SK-N-SH treated with all-trans-retinoic acid at 6 μM for 48 hours (cell line): Measurements from ENCODE around the gene CTTNBP2.

ENCODE experiments used
- ARNTL ChIP-seq: fragments of 450-650 bp; formaldehyde crosslinking; IDR thresholded peaks from 2 replicates; pipeline ENCODE4 v1.5.0; 2020; ENCODE audit warnings: low read depth, mild to moderate bottlenecking, moderate library complexity, borderline replicate concordance
- CSDC2 ChIP-seq: fragments of 250-450 bp; sonication (Bioruptor Pico); IDR thresholded peaks from 2 replicates; pipeline ENCODE4 v1.5.0; 2020; ENCODE audit warnings: mild to moderate bottlenecking, moderate library complexity
- CSRNP3 ChIP-seq: fragments of 250-450 bp; sonication (Bioruptor Pico); IDR thresholded peaks from 2 replicates; pipeline ENCODE4 v1.5.1; 2021; ENCODE audit warnings: mild to moderate bottlenecking, moderate library complexity

- TF ChIP-seq CSDC2 (CRISPR knock-in tag) (no peak), CSRNP3 (no peak), ARNTL (CRISPR knock-in tag) (no peak)
Observed at GRCh38 chr7:117894037-117894436, 20.8 kb upstream of the CTTNBP2 start.
